H9 (cell line): ENCODE measurements around the gene A1BG. TPM values are rescaled to one million over a fixed set of nuclear protein-coding genes. Genes with fewer than 3 reads are reported as not detected.

Experiments
- DNase-seq: peaks from one replicate; pipeline ENCODE4 v3.0.0-alpha.2; 2017
- H2AFZ ChIP-seq: one replicate; pipeline ENCODE4 v1.6.1; 2013; ENCODE audit warnings: mild to moderate bottlenecking, low read length, control low read depth, moderate library complexity
- H2AK5ac ChIP-seq: 2 replicates; pipeline ENCODE4 v1.6.1; 2013; ENCODE audit warnings: low read length, control low read depth, mixed read lengths; ENCODE audit not compliant: insufficient read length
- H2BK120ac ChIP-seq: one replicate; pipeline ENCODE4 v1.6.1; 2013; ENCODE audit warnings: low read depth, mild to moderate bottlenecking, low read length, control low read depth, inconsistent platforms; ENCODE audit not compliant: poor library complexity, severe bottlenecking
- H2BK12ac ChIP-seq: 2 replicates; pipeline ENCODE4 v1.6.1; 2013; ENCODE audit warnings: low read length, control low read depth, mixed read lengths, low read depth; ENCODE audit not compliant: insufficient read length
- H2BK15ac ChIP-seq: 2 replicates; pipeline ENCODE4 v1.6.1; 2013; ENCODE audit warnings: low read depth, low read length, control low read depth
- H2BK20ac ChIP-seq: one replicate; pipeline ENCODE4 v1.6.1; 2013; ENCODE audit warnings: low read depth, mild to moderate bottlenecking, low read length, control low read depth, inconsistent platforms; ENCODE audit not compliant: poor library complexity, severe bottlenecking
- H2BK5ac ChIP-seq: 2 replicates; pipeline ENCODE4 v1.6.1; 2013; ENCODE audit warnings: low read length, control low read depth, mixed read lengths; ENCODE audit not compliant: insufficient read length
- H3K14ac ChIP-seq: 2 replicates; pipeline ENCODE4 v1.6.1; 2013; ENCODE audit warnings: low read length, control low read depth; ENCODE audit not compliant: insufficient read depth
- H3K18ac ChIP-seq: 2 replicates; pipeline ENCODE4 v1.6.1; 2013; ENCODE audit warnings: low read depth, mild to moderate bottlenecking, mixed read lengths, low read length, control low read depth; ENCODE audit not compliant: insufficient read length
- H3K23ac ChIP-seq: 2 replicates; pipeline ENCODE4 v1.6.1; 2013; ENCODE audit warnings: low read length, control low read depth, mixed read lengths, low read depth; ENCODE audit not compliant: insufficient read length
- H3K23me2 ChIP-seq: 2 replicates; pipeline ENCODE4 v1.6.1; 2013; ENCODE audit warnings: low read depth, mild to moderate bottlenecking, mixed read lengths, low read length, control low read depth; ENCODE audit not compliant: insufficient read length, poor library complexity, severe bottlenecking
- H3K27ac ChIP-seq: 2 replicates; pipeline ENCODE4 v1.5.1; 2013; ENCODE audit warnings: low read length, control low read depth, mixed read lengths, low read depth; ENCODE audit not compliant: insufficient read length
- H3K27me3 ChIP-seq: 2 replicates; pipeline ENCODE4 v1.6.1; 2013; ENCODE audit warnings: low read length, control low read depth, inconsistent platforms; ENCODE audit not compliant: insufficient read depth
- H3K4ac ChIP-seq: 2 replicates; pipeline ENCODE4 v1.6.1; 2013; ENCODE audit warnings: low read depth, mild to moderate bottlenecking, control low read depth, inconsistent platforms, low read length, moderate library complexity
- H3K4me1 ChIP-seq: 2 replicates; pipeline ENCODE4 v1.6.1; 2013; ENCODE audit warnings: low read length, control low read depth, inconsistent platforms; ENCODE audit not compliant: insufficient read depth
- H3K4me2 ChIP-seq: 2 replicates; pipeline ENCODE4 v1.6.1; 2013; ENCODE audit warnings: low read length, control low read depth, mixed read lengths; ENCODE audit not compliant: insufficient read length, insufficient read depth
- H3K56ac ChIP-seq: 2 replicates; pipeline ENCODE4 v1.6.1; 2013; ENCODE audit warnings: low read depth, mild to moderate bottlenecking, mixed read lengths, low read length, control low read depth; ENCODE audit not compliant: insufficient read length
- H3K79me1 ChIP-seq: 2 replicates; pipeline ENCODE4 v1.6.1; 2013; ENCODE audit warnings: low read depth, mild to moderate bottlenecking, moderate library complexity, low read length, control low read depth, inconsistent platforms; ENCODE audit not compliant: insufficient read depth, poor library complexity, severe bottlenecking
- H3K79me2 ChIP-seq: 2 replicates; pipeline ENCODE4 v1.6.1; 2013; ENCODE audit warnings: low read length, control low read depth, inconsistent platforms; ENCODE audit not compliant: insufficient read depth
- H3K9ac ChIP-seq: 2 replicates; pipeline ENCODE4 v1.6.1; 2013; ENCODE audit warnings: low read length, control low read depth, mixed read lengths; ENCODE audit not compliant: insufficient read length; ENCODE audit errors: extremely low read depth
- H3K9me3 ChIP-seq: one replicate; pipeline ENCODE4 v1.6.1; 2013; ENCODE audit warnings: low read depth, low read length, inconsistent platforms; ENCODE audit not compliant: control insufficient read depth
- H3T11ph ChIP-seq: one replicate; pipeline ENCODE4 v1.6.1; 2013; ENCODE audit warnings: mild to moderate bottlenecking, low read length, control low read depth, inconsistent platforms
- H4K20me1 ChIP-seq: one replicate; pipeline ENCODE4 v1.6.1; 2013; ENCODE audit not compliant: control insufficient read depth, insufficient read length, insufficient read depth
- H4K5ac ChIP-seq: 2 replicates; pipeline ENCODE4 v1.6.1; 2013; ENCODE audit warnings: low read depth, mild to moderate bottlenecking, mixed read lengths, low read length, control low read depth; ENCODE audit not compliant: insufficient read length
- H4K8ac ChIP-seq: replicated peaks from 2 replicates; pipeline ENCODE4 v1.6.1; 2013; ENCODE audit warnings: low read length, control low read depth, mixed read lengths, low read depth; ENCODE audit not compliant: insufficient read length
- H4K91ac ChIP-seq: 2 replicates; pipeline ENCODE4 v1.6.1; 2013; ENCODE audit warnings: low read depth, mild to moderate bottlenecking, moderate library complexity, mixed read lengths, low read length, control low read depth; ENCODE audit not compliant: insufficient read length
- H3K27ac Mint-ChIP-seq, 3 experiments: 2 replicates in 2 of 3; 3 replicates in 1 of 3; pipeline ENCODE4 v1.8.0; 2020 to 2021; ENCODE audit warnings: mixed read lengths in 3 of 3, mild to moderate bottlenecking in 1 of 3, moderate library complexity in 1 of 3
- H3K27me3 Mint-ChIP-seq: 2 replicates; pipeline ENCODE4 v1.8.0; 2021; ENCODE audit warnings: low read depth, mild to moderate bottlenecking, moderate library complexity, mixed read lengths
- H3K36me3 Mint-ChIP-seq, 3 experiments: 2 replicates in 2 of 3; 3 replicates in 1 of 3; pipeline ENCODE4 v1.8.0; 2020 to 2021; ENCODE audit warnings: low read depth in 3 of 3, mixed read lengths in 3 of 3; ENCODE audit not compliant: insufficient read depth in 1 of 3
- H3K4me1 Mint-ChIP-seq, 2 experiments: 2 replicates each; pipeline ENCODE4 v1.8.0; 2020; ENCODE audit warnings: mixed read lengths in 2 of 2
- H3K4me3 Mint-ChIP-seq, 2 experiments: 2 replicates in 1 of 2; 3 replicates in 1 of 2; pipeline ENCODE4 v1.8.0; 2020 to 2021; ENCODE audit warnings: mild to moderate bottlenecking in 2 of 2, mixed read lengths in 2 of 2, moderate library complexity in 1 of 2
- H3K9me3 Mint-ChIP-seq, 2 experiments: 2 replicates in 1 of 2; 3 replicates in 1 of 2; pipeline ENCODE4 v1.8.0; 2020; ENCODE audit warnings: mild to moderate bottlenecking in 2 of 2, mixed read lengths in 2 of 2, moderate library complexity in 1 of 2
- WGBS: extraction: QIAGEN DNeasy Blood & Tissue Kit; methylation state at CpG from one replicate; pipeline ENCODE4 v1.1.7; 2013; ENCODE audit warnings: missing lambda C conversion rate, low lambda C conversion rate, mixed read lengths; ENCODE audit not compliant: insufficient read length; ENCODE audit errors: extremely low coverage; 5-methylcytosine and 5-hydroxymethylcytosine counted together
- total RNA-seq: library from RNA; stranded (reverse); gene quantifications from 2 replicates; pipeline ENCODE4 v1.2.1, GENCODE V29; 2021
- TF ChIP-seq, protein P1 (sequence below): fragments of 200-600 bp; sonication (generic); conservative IDR thresholded peaks from 3 replicates; pipeline ENCODE4 v1.8.0; 2021; ENCODE audit warnings: antibody characterized with exemption, mild to moderate bottlenecking

The A1BG gene
- total RNA-seq, 1 experiment from 2014 or later, result 17.4 TPM

DNA sequence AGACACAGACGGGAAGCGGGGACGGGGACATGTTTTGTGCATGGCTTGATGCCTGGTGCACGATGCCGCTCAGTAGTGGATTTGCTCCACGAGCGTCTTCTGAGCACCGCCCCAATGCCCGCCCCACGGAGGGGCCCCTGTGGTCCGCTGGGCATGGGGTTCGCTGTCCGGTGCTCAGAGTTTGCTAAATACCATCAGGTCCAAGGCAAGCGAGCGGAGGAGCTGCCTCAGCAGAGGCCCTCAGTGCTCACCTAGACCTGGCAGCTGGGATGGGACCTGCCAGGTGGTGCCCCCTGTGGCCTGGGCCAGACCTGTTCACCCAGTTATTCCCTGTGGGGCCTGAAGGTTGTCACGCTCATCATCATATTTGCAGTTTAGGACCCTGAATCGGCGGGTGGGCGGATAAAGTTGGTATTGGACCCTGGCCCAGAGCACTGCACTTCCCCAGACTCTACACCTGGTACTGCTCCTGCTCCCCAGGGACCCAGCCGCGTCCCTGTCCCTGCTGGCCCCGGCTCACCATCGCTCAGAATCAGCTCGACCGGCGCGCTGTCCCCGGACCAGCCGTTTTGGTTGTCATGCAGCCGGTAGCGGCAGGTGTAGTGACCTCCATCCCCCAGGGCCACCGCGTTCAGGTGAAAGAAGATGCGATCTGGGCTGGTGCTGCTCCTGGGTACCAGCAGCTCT is 2.3 kb downstream of the A1BG start:
- H2AK5ac ChIP-seq, result no peak overlapping the region
- Mint-ChIP-seq H3K27me3 (peaks cover 6% of the 10 kb centered on the region), H3K27ac (no peak overlapping the region), H3K36me3 (peaks cover 0 to 4% (median 2%) of the 10 kb centered on the region in 3 experiments; a peak in 4 of 7 replicates), H3K9me3 (no peaks in the 10 kb centered on the region), H3K4me3 (no peak overlapping the region), H3K4me1 (peaks cover 0 to 6% of the 10 kb centered on the region in 2 experiments; a peak in 2 of 4 replicates)
- no peak overlapping the region for H3K9ac ChIP-seq
- no peak overlapping the region for H2BK12ac ChIP-seq
- H3K23me2 ChIP-seq, result peaks cover 6% of the 10 kb centered on the region
- no peak overlapping the region for H3K4me2 ChIP-seq
- no peak overlapping the region for H2AFZ ChIP-seq
- TF ChIP-seq, protein P1, sequence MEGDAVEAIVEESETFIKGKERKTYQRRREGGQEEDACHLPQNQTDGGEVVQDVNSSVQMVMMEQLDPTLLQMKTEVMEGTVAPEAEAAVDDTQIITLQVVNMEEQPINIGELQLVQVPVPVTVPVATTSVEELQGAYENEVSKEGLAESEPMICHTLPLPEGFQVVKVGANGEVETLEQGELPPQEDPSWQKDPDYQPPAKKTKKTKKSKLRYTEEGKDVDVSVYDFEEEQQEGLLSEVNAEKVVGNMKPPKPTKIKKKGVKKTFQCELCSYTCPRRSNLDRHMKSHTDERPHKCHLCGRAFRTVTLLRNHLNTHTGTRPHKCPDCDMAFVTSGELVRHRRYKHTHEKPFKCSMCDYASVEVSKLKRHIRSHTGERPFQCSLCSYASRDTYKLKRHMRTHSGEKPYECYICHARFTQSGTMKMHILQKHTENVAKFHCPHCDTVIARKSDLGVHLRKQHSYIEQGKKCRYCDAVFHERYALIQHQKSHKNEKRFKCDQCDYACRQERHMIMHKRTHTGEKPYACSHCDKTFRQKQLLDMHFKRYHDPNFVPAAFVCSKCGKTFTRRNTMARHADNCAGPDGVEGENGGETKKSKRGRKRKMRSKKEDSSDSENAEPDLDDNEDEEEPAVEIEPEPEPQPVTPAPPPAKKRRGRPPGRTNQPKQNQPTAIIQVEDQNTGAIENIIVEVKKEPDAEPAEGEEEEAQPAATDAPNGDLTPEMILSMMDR, result no peak
- no peaks in the 10 kb centered on the region for H3K9me3 ChIP-seq
- no peaks in the 10 kb centered on the region for H3K27me3 ChIP-seq
- no peak overlapping the region for H3K18ac ChIP-seq
- H2BK15ac ChIP-seq, result no peak overlapping the region
- no peak overlapping the region for H4K5ac ChIP-seq
- WGBS, result no CpG with 5 or more reads among the region's 34 CpGs
- DNase-seq, result no peak
- no peak overlapping the region for H3K56ac ChIP-seq
- H3K4ac ChIP-seq, result no peak overlapping the region
- H3K23ac ChIP-seq, result no peak overlapping the region
- no peak overlapping the region for H2BK20ac ChIP-seq
- no peaks in the 10 kb centered on the region for H3K79me1 ChIP-seq
- H3T11ph ChIP-seq, result no peak overlapping the region
- H2BK120ac ChIP-seq, result no peak overlapping the region
- no peaks in the 10 kb centered on the region for H3K79me2 ChIP-seq
- no peak overlapping the region for H4K8ac ChIP-seq
- no peak overlapping the region for H3K27ac ChIP-seq
- H3K14ac ChIP-seq, result no peak overlapping the region
- H4K20me1 ChIP-seq, result no peaks in the 10 kb centered on the region
- H2BK5ac ChIP-seq, result no peak overlapping the region
- H3K4me1 ChIP-seq, result no peaks in the 10 kb centered on the region
- H4K91ac ChIP-seq, result no peak overlapping the region
